ENCODE data around the gene NAT14.

GRCh38 chr19:55481794-55482155 lies 3.2 kb upstream of the NAT14 start:
- TF ChIP-seq, protein P1, sequence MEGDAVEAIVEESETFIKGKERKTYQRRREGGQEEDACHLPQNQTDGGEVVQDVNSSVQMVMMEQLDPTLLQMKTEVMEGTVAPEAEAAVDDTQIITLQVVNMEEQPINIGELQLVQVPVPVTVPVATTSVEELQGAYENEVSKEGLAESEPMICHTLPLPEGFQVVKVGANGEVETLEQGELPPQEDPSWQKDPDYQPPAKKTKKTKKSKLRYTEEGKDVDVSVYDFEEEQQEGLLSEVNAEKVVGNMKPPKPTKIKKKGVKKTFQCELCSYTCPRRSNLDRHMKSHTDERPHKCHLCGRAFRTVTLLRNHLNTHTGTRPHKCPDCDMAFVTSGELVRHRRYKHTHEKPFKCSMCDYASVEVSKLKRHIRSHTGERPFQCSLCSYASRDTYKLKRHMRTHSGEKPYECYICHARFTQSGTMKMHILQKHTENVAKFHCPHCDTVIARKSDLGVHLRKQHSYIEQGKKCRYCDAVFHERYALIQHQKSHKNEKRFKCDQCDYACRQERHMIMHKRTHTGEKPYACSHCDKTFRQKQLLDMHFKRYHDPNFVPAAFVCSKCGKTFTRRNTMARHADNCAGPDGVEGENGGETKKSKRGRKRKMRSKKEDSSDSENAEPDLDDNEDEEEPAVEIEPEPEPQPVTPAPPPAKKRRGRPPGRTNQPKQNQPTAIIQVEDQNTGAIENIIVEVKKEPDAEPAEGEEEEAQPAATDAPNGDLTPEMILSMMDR (conservative IDR thresholded peaks at IDR 0.05; ENCODE audit: low read length) = no peak
- no peak for TF ChIP-seq EZH2phosphoT487 (IDR thresholded peaks at IDR 0.05; ENCODE audit: borderline replicate concordance, low read depth, low read length)

Data from OCI-LY7 (cell line).